ENCODE measurements around the gene MBNL1. TPM values are rescaled to one million over a fixed set of nuclear protein-coding genes. Genes with fewer than 3 reads are reported as not detected.

Gene MBNL1
- polyA plus RNA-seq, 1 donor from 2014 or later: 12.7 TPM

DNA sequence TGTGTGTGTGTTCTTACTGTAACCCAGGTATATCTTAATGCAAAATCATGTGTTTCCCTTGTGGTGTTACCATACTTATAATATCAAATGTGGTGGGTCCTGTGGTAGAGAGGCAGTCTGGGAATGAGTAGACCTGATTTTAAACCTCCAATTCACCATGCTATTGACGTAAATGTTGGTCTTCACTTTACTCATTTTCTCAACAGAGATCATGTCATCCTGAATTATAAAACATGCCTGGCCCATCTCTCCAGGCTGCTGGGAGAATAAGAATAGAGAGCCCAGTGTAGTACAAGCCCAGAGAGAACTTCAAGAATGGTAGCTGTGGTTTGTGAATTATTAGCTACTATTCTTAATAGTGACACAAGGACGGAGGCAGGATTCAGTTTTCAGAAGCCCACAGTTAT, 88.1 kb downstream of the MBNL1 start:
- H3K4me3 ChIP-seq (ENCODE audit: low read length): no peak overlapping the region
- no peaks in the 10 kb centered on the region for H3K9me3 ChIP-seq (ENCODE audit: low read length)
- H4K20me1 ChIP-seq (ENCODE audit: insufficient read depth): no peaks in the 10 kb centered on the region
- no peak overlapping the region for H3K9ac ChIP-seq (ENCODE audit: low read length)
- TF ChIP-seq RAD21 (conservative IDR thresholded peaks at IDR 0.05): no peak
- no peak for TF ChIP-seq MXI1 (conservative IDR thresholded peaks at IDR 0.05; ENCODE audit: poor library complexity, severe bottlenecking)
- TF ChIP-seq, protein P1, sequence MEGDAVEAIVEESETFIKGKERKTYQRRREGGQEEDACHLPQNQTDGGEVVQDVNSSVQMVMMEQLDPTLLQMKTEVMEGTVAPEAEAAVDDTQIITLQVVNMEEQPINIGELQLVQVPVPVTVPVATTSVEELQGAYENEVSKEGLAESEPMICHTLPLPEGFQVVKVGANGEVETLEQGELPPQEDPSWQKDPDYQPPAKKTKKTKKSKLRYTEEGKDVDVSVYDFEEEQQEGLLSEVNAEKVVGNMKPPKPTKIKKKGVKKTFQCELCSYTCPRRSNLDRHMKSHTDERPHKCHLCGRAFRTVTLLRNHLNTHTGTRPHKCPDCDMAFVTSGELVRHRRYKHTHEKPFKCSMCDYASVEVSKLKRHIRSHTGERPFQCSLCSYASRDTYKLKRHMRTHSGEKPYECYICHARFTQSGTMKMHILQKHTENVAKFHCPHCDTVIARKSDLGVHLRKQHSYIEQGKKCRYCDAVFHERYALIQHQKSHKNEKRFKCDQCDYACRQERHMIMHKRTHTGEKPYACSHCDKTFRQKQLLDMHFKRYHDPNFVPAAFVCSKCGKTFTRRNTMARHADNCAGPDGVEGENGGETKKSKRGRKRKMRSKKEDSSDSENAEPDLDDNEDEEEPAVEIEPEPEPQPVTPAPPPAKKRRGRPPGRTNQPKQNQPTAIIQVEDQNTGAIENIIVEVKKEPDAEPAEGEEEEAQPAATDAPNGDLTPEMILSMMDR (IDR thresholded peaks at IDR 0.05; ENCODE audit: poor library complexity, severe bottlenecking): no peak
- no peak for TF ChIP-seq SMC3 (conservative IDR thresholded peaks at IDR 0.05; ENCODE audit: poor library complexity)
- no peak for TF ChIP-seq TAF1 (IDR thresholded peaks at IDR 0.05; ENCODE audit: low read depth)
- TF ChIP-seq POLR2AphosphoS5 (IDR thresholded peaks at IDR 0.05): no peak
- no peak for TF ChIP-seq EP300 (conservative IDR thresholded peaks at IDR 0.05; ENCODE audit: poor library complexity, severe bottlenecking)
- no peak for TF ChIP-seq EZH2 (IDR thresholded peaks at IDR 0.05; ENCODE audit: borderline replicate concordance, insufficient read depth, low read length, poor library complexity, severe bottlenecking)
- TF ChIP-seq, protein P2, sequence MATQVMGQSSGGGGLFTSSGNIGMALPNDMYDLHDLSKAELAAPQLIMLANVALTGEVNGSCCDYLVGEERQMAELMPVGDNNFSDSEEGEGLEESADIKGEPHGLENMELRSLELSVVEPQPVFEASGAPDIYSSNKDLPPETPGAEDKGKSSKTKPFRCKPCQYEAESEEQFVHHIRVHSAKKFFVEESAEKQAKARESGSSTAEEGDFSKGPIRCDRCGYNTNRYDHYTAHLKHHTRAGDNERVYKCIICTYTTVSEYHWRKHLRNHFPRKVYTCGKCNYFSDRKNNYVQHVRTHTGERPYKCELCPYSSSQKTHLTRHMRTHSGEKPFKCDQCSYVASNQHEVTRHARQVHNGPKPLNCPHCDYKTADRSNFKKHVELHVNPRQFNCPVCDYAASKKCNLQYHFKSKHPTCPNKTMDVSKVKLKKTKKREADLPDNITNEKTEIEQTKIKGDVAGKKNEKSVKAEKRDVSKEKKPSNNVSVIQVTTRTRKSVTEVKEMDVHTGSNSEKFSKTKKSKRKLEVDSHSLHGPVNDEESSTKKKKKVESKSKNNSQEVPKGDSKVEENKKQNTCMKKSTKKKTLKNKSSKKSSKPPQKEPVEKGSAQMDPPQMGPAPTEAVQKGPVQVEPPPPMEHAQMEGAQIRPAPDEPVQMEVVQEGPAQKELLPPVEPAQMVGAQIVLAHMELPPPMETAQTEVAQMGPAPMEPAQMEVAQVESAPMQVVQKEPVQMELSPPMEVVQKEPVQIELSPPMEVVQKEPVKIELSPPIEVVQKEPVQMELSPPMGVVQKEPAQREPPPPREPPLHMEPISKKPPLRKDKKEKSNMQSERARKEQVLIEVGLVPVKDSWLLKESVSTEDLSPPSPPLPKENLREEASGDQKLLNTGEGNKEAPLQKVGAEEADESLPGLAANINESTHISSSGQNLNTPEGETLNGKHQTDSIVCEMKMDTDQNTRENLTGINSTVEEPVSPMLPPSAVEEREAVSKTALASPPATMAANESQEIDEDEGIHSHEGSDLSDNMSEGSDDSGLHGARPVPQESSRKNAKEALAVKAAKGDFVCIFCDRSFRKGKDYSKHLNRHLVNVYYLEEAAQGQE (IDR thresholded peaks at IDR 0.05; ENCODE audit: borderline replicate concordance): no peak
- no peak overlapping the region for H2AFZ ChIP-seq (ENCODE audit: low read depth, low read length)
- no peak overlapping the region for H3K4me2 ChIP-seq (ENCODE audit: low read length)
- H3K9me2 ChIP-seq (ENCODE audit: insufficient read depth, low read length): no peaks in the 10 kb centered on the region
- no peak overlapping the region for H3K27ac ChIP-seq (ENCODE audit: low read length)
- H3F3A ChIP-seq (ENCODE audit: insufficient read depth, low read length, poor library complexity, severe bottlenecking): no peaks in the 10 kb centered on the region
- H3K27me3 ChIP-seq (ENCODE audit: insufficient read depth, low read depth, low read length): no peaks in the 10 kb centered on the region
- H3K79me2 ChIP-seq (replicated peaks; ENCODE audit: insufficient read depth, low read length): peaks cover 25% of the 10 kb centered on the region
- no peaks in the 10 kb centered on the region for H3K36me3 ChIP-seq (ENCODE audit: insufficient read depth, low read length)

DNA sequence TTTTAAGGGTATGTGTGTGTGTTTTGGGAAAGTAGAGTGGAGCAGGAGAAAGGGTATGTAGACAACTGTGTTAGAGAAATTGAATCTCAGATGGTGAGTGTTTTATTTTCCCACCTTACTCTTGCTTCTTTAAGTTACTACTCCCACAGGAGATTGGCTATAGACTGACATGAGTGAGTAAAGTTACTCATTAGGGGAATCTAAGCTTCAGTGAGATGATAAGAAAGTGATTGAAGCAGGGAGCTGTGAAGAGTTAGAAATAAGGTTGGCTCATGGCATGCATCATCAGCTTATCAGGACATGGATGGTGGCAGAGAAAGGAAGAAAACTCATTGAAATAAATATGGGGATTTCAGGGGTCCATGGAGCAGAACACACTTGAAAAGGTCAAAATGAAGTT, 88.9 kb downstream of the MBNL1 start:
- TF ChIP-seq EP300 (conservative IDR thresholded peaks at IDR 0.05; ENCODE audit: poor library complexity, severe bottlenecking) (no peak), POLR2AphosphoS5 (IDR thresholded peaks at IDR 0.05) (no peak), TAF1 (IDR thresholded peaks at IDR 0.05; ENCODE audit: low read depth) (no peak), MXI1 (conservative IDR thresholded peaks at IDR 0.05; ENCODE audit: poor library complexity, severe bottlenecking) (no peak), EZH2 (IDR thresholded peaks at IDR 0.05; ENCODE audit: borderline replicate concordance, insufficient read depth, low read length, poor library complexity, severe bottlenecking) (no peak), RAD21 (conservative IDR thresholded peaks at IDR 0.05) (no peak), SMC3 (conservative IDR thresholded peaks at IDR 0.05; ENCODE audit: poor library complexity) (no peak)
- TF ChIP-seq, protein P1 (IDR thresholded peaks at IDR 0.05; ENCODE audit: poor library complexity, severe bottlenecking): no peak
- TF ChIP-seq, protein P2 (IDR thresholded peaks at IDR 0.05; ENCODE audit: borderline replicate concordance): no peak
- Histone ChIP-seq H3K4me2 (ENCODE audit: low read length) (no peak overlapping the region), H3K27me3 (ENCODE audit: insufficient read depth, low read depth, low read length) (no peaks in the 10 kb centered on the region), H3K4me3 (ENCODE audit: low read length) (no peak overlapping the region), H3K9ac (ENCODE audit: low read length) (no peak overlapping the region), H3K27ac (ENCODE audit: low read length) (no peak overlapping the region), H2AFZ (ENCODE audit: low read depth, low read length) (no peak overlapping the region), H4K20me1 (ENCODE audit: insufficient read depth) (no peaks in the 10 kb centered on the region), H3F3A (ENCODE audit: insufficient read depth, low read length, poor library complexity, severe bottlenecking) (no peaks in the 10 kb centered on the region), H3K9me2 (ENCODE audit: insufficient read depth, low read length) (no peaks in the 10 kb centered on the region), H3K36me3 (ENCODE audit: insufficient read depth, low read length) (no peaks in the 10 kb centered on the region), H3K9me3 (ENCODE audit: low read length) (no peaks in the 10 kb centered on the region), H3K79me2 (replicated peaks; ENCODE audit: insufficient read depth, low read length) (peaks cover 27% of the 10 kb centered on the region)

Measured in neural cell (in vitro differentiated cells).